ENCODE data around the gene KITLG.
"Not testable (repeated sequence)": the region's sequence is repeated elsewhere in the genome, so short reads cannot be mapped to it uniquely, and the experiment has no call there.

The KITLG gene

GRCh38 chr12:88538697-88539096, 41.6 kb downstream of the KITLG start:
- H3K36me3 Mint-ChIP-seq (ENCODE audit: low read depth) = no peaks in the 10 kb centered on the region
- H3K27me3 Mint-ChIP-seq = no peaks in the 10 kb centered on the region
- peaks cover 7% of the 10 kb centered on the region for H3K9me3 Mint-ChIP-seq
- no peaks in the 10 kb centered on the region for H3K4me1 Mint-ChIP-seq (ENCODE audit: low read depth)
- no peak overlapping the region for H3K27ac Mint-ChIP-seq
- no peak overlapping the region for H3K4me3 Mint-ChIP-seq

DNA sequence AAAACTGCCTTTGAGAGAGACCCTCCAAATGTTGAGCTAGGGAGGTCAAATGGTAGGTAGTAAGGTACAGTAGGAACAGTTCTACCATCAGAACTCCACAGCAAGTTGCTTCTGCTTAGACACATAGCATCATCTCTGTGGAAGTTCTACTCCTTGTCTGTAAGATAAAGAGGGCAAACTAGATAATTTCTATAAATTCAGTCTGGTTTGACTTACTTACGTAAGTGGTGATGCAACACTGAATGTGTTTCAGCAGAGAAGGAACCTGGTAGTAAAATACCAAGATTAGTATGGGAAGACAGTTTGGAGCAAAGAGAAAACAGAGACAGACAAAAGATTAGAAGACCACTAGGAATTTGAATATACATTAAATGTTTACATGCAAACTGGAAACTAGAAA, 42.0 kb downstream of the KITLG start:
- H3K36me3 Mint-ChIP-seq (ENCODE audit: low read depth) = no peaks in the 10 kb centered on the region
- no peak overlapping the region for H3K27ac Mint-ChIP-seq
- no peaks in the 10 kb centered on the region for H3K27me3 Mint-ChIP-seq
- H3K4me1 Mint-ChIP-seq (ENCODE audit: low read depth) = no peaks in the 10 kb centered on the region
- H3K4me3 Mint-ChIP-seq = no peak overlapping the region
- peaks cover 4% of the 10 kb centered on the region for H3K9me3 Mint-ChIP-seq

GRCh38 chr12:88530868-88531267, 49.4 kb downstream of the KITLG start:
- Mint-ChIP-seq H3K27me3 (no peaks in the 10 kb centered on the region), H3K9me3 (no peaks in the 10 kb centered on the region), H3K4me1 (ENCODE audit: low read depth) (no peaks in the 10 kb centered on the region), H3K4me3 (no peak overlapping the region), H3K27ac (no peak overlapping the region), H3K36me3 (ENCODE audit: low read depth) (no peaks in the 10 kb centered on the region)

DNA sequence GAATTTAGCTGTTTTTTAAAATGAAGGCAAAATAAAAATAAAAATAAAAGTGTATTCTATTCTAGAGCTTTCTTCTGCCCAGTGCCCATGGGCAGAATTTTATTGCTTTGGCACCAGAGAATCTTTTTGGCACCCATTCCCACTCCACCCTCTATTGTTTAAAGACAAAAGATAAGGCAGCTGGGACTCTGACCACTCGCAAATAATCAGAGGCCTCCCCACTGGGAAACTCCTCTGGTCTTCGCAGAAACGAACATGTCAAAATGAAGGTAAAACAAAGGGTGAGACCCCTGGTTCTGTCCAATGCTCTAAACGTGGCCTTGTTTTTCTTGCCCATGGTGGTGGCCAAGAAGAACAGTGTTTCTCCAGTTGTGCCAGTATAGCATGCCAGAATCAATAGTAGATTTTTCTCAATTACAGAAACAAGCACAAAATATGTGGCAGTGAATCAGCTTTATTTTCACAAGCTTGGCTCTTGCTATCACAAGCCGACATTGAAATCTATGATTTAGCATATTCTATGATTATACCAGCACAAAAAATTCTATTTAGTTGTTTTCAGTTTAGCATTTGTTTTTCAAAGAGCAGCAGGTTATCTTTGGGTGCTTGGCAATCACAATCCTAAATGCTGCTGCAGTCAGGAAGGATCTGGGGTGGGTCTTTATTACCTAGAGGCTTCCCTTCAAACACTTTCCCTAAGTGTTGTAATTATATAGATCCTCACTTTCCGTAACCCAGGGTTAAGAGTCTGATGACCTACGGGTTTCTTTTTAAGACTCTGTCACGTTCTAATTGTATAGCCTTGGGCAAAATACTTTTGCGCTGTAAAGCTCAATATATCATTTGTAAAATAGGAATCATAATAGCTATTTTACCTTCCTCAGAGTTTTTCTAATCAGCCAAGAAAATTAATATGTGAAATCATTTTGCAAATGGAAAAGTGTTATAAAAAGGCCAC, 50.5 kb downstream of the KITLG start:
- Mint-ChIP-seq H3K9me3 (no peaks in the 10 kb centered on the region), H3K4me3 (no peak overlapping the region), H3K4me1 (ENCODE audit: low read depth) (no peaks in the 10 kb centered on the region), H3K27ac (no peak overlapping the region), H3K36me3 (ENCODE audit: low read depth) (no peaks in the 10 kb centered on the region), H3K27me3 (no peaks in the 10 kb centered on the region)

- Mint-ChIP-seq H3K9me3 (no peaks in the 10 kb centered on the region), H3K36me3 (ENCODE audit: low read depth) (no peaks in the 10 kb centered on the region), H3K4me3 (no peak overlapping the region), H3K4me1 (ENCODE audit: low read depth) (no peaks in the 10 kb centered on the region), H3K27ac (no peak overlapping the region), H3K27me3 (no peaks in the 10 kb centered on the region)
Observed at GRCh38 chr12:88522961-88523360, 57.3 kb downstream of the KITLG start.

DNA sequence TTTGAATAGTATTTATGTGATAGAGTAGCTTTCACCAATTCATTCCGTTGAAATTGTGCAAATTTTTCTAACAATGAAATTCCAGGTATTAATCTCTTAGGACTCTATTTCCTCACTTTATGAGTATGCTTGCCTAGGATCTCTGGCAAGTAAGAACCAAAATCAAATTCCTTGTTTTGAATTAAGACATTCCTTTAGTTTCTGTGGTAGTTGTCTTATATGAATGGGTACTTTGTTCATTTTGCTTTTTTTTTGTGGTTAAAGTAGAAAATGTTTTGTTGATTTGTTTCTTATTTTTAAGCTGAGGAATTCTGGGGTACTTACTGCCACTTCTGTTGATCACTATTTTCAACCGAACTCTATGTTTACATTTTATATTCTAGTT, 59.8 kb downstream of the KITLG start:
- Mint-ChIP-seq H3K9me3 (no peaks in the 10 kb centered on the region), H3K36me3 (ENCODE audit: low read depth) (no peaks in the 10 kb centered on the region), H3K27me3 (no peaks in the 10 kb centered on the region), H3K4me3 (no peak overlapping the region), H3K27ac (no peak overlapping the region), H3K4me1 (ENCODE audit: low read depth) (no peaks in the 10 kb centered on the region)

- H3K27me3 Mint-ChIP-seq = no peaks in the 10 kb centered on the region
- no peaks in the 10 kb centered on the region for H3K9me3 Mint-ChIP-seq
- no peaks in the 10 kb centered on the region for H3K4me1 Mint-ChIP-seq (ENCODE audit: low read depth)
- no peak overlapping the region for H3K27ac Mint-ChIP-seq
- H3K4me3 Mint-ChIP-seq = no peak overlapping the region
- H3K36me3 Mint-ChIP-seq (ENCODE audit: low read depth) = no peaks in the 10 kb centered on the region
Observed at GRCh38 chr12:88519802-88520435, 60.4 kb downstream of the KITLG start.

GRCh38 chr12:88518863-88519403, 61.3 kb downstream of the KITLG start:
- Mint-ChIP-seq H3K27me3 (no peaks in the 10 kb centered on the region), H3K9me3 (no peaks in the 10 kb centered on the region), H3K27ac (no peak overlapping the region), H3K36me3 (ENCODE audit: low read depth) (no peaks in the 10 kb centered on the region), H3K4me1 (ENCODE audit: low read depth) (no peaks in the 10 kb centered on the region), H3K4me3 (no peak overlapping the region)

GRCh38 chr12:88516811-88517210, 63.5 kb downstream of the KITLG start:
- H3K27me3 Mint-ChIP-seq = no peaks in the 10 kb centered on the region
- no peaks in the 10 kb centered on the region for H3K36me3 Mint-ChIP-seq (ENCODE audit: low read depth)
- H3K4me3 Mint-ChIP-seq = no peak overlapping the region
- H3K4me1 Mint-ChIP-seq (ENCODE audit: low read depth) = no peaks in the 10 kb centered on the region
- no peak overlapping the region for H3K27ac Mint-ChIP-seq
- no peaks in the 10 kb centered on the region for H3K9me3 Mint-ChIP-seq

GRCh38 chr12:88510843-88511242, 69.4 kb downstream of the KITLG start:
- H3K4me1 Mint-ChIP-seq (ENCODE audit: low read depth) = no peaks in the 10 kb centered on the region
- no peaks in the 10 kb centered on the region for H3K36me3 Mint-ChIP-seq (ENCODE audit: low read depth)
- no peaks in the 10 kb centered on the region for H3K9me3 Mint-ChIP-seq
- H3K27me3 Mint-ChIP-seq = no peaks in the 10 kb centered on the region
- H3K27ac Mint-ChIP-seq = no peak overlapping the region
- no peak overlapping the region for H3K4me3 Mint-ChIP-seq

DNA sequence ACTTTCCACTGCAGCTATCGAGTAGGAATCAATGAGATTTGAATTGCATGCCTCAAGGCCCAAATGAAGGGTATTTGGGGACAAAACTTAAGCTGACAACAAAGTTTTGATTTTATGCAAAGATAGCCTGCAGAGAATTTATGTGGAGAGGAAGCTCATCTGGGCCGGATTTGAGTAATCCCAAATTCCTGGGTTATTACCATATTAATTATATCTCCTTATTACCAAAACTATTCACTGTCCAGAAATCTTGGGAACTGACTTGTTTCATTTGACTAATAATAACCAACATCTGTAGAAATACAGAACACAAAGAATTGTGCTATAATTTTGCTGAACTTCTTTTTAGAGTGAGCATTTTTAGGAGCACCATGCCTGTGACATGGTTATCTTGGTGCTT, 70.4 kb downstream of the KITLG start:
- no peak overlapping the region for H3K27ac Mint-ChIP-seq
- H3K27me3 Mint-ChIP-seq = no peaks in the 10 kb centered on the region
- no peak overlapping the region for H3K4me3 Mint-ChIP-seq
- H3K4me1 Mint-ChIP-seq (ENCODE audit: low read depth) = no peaks in the 10 kb centered on the region
- no peaks in the 10 kb centered on the region for H3K36me3 Mint-ChIP-seq (ENCODE audit: low read depth)
- no peaks in the 10 kb centered on the region for H3K9me3 Mint-ChIP-seq

DNA sequence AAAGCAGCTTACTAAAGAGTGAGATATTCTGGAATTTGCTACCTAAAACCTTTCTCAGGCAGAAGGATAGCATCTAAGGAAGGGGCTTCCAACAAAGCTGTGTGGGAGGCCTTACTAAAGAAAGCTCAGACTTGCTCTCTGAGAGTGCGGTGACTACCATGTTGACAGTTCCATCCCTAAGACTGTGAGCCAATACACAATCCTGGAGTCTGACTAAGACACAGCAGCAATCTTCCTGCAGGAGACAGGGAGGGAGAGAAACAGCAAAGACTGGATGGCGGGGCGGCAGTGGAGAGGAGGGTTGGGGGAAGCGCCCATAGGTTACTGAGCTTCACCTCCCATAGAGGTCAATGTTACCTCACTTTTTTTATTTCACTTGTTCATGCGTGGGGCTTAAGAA, 70.9 kb downstream of the KITLG start:
- Mint-ChIP-seq H3K36me3 (ENCODE audit: low read depth) (no peaks in the 10 kb centered on the region), H3K27ac (no peak overlapping the region), H3K27me3 (no peaks in the 10 kb centered on the region), H3K9me3 (no peaks in the 10 kb centered on the region), H3K4me1 (ENCODE audit: low read depth) (no peaks in the 10 kb centered on the region), H3K4me3 (no peak overlapping the region)

DNA sequence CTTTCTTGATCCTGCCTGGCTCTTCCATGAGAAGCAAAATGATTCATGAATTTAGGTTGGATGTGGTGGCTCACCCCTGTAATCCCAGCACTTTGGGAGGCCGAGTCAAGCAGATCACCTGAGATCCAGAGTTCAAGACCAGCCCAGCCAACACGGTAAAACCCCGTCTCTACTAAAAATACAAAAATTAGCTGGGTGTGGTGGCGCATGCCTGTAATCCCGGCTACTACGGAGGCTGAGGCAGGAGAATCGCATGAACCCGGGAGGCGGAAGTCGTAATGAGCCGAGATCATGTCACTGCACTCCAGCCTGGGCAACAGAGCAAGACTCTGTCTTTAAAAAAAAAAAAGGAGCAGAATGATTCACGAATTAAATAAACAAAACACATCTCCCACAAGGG, 72.4 kb downstream of the KITLG start:
- not testable (repeated sequence) for H3K9me3 Mint-ChIP-seq; H3K27me3 Mint-ChIP-seq; H3K36me3 Mint-ChIP-seq (ENCODE audit: low read depth); H3K4me3 Mint-ChIP-seq; H3K4me1 Mint-ChIP-seq (ENCODE audit: low read depth); H3K27ac Mint-ChIP-seq

DNA sequence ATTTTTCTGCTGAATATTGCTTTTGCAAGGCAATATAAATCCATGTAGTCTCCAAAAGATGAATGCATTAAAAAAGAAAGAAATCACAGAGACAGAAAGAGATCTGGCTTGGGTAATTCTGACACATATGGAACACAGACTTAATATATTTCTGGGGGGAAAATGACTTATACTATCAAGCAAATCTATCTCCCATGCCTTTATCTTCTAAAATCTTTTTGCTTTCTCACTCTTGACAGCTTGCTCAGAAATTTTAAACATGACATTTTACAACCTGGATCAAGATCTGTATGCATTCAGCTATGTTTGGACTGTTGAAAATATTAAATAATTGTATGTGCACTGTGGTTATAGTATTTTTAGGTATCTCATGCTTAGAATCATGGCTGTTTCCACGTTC, 73.0 kb downstream of the KITLG start:
- no peaks in the 10 kb centered on the region for H3K36me3 Mint-ChIP-seq (ENCODE audit: low read depth)

DNA sequence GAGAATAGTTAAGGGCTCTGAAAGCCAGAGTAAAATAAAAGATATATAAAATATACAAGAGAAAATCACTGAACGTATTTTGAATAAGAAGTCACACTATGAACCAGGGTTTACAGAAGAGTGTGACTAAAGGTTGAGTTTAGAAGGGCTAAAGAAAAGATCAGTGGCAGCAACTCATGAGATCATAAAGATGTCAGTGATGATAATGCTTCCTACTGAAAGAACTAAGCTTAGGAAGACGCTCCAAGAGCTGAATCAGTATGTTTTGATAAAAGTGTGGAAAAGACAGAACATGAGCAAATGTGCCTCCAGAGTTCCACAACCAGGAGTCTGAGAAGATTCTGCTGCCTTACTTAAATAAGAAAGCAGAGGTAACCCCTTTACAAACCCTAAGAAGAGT, 74.6 kb downstream of the KITLG start:
- Mint-ChIP-seq H3K36me3 (ENCODE audit: low read depth) (no peaks in the 10 kb centered on the region), H3K4me1 (ENCODE audit: low read depth) (no peaks in the 10 kb centered on the region), H3K27ac (no peak overlapping the region), H3K27me3 (no peaks in the 10 kb centered on the region), H3K4me3 (no peak overlapping the region), H3K9me3 (no peaks in the 10 kb centered on the region)

More for the DNA sequence above, 73.0 kb downstream of the KITLG start:
- Mint-ChIP-seq H3K27me3 (no peaks in the 10 kb centered on the region), H3K27ac (no peak overlapping the region), H3K9me3 (no peaks in the 10 kb centered on the region), H3K4me1 (ENCODE audit: low read depth) (no peaks in the 10 kb centered on the region), H3K4me3 (no peak overlapping the region)

All from stimulated activated naive CD8-positive, alpha-beta T cell treated with anti-CD3 and anti-CD28 coated beads, Interleukin-15, Interleukin-2, amounts not matched to agents 100 ng/mL and 50 ng/mL, for 24 hours (primary cell).